ENCODE results near the gene TNNT2. TPM values are rescaled to one million over a fixed set of nuclear protein-coding genes. Genes with fewer than 3 reads are reported as not detected.
A peak's percentile ranks its signal among the peaks of the same experiment; 100 is the strongest.

TNNT2 gene
- total and polyA plus RNA-seq, 2 donors from 2014 or later: 2.1 to 117 TPM

DNA sequence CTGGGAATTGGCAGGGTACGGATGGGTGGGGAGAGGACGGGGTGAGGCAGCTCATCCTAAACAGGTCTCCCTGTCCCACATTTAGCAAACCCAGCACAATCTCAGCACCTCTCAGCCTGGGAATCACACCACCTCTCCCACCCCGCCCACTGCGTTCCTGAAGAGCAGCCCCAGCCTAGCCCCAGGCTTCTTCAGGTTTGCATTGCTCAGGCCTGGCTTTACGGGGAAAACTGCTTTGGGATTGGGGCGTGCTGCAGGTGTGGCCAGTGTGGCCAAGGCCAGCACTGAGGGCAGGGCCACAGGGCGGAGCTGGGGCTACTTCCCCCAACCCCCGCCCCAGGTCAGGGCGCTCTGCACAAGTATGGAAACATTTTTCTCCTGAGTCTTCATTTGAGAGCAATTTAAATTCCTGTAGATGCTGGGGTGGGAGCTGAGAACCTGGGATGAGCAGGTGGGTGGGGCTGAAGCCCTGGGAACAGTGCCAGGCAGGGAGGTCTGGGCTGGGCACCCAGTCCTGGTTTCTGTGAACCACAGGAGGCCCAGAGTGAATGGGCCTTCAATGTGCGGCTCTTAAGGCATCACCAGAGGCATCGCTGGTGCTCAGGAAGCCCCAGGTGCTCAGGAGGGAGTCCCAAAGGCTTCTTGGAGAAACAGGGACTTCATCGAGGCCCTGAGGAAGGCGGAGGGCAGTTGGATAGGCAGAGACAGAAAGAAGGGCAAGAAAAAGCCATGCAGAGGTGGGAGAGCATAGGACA lies 24.1 kb downstream of the TNNT2 start:
- TF ChIP-seq, protein P1, sequence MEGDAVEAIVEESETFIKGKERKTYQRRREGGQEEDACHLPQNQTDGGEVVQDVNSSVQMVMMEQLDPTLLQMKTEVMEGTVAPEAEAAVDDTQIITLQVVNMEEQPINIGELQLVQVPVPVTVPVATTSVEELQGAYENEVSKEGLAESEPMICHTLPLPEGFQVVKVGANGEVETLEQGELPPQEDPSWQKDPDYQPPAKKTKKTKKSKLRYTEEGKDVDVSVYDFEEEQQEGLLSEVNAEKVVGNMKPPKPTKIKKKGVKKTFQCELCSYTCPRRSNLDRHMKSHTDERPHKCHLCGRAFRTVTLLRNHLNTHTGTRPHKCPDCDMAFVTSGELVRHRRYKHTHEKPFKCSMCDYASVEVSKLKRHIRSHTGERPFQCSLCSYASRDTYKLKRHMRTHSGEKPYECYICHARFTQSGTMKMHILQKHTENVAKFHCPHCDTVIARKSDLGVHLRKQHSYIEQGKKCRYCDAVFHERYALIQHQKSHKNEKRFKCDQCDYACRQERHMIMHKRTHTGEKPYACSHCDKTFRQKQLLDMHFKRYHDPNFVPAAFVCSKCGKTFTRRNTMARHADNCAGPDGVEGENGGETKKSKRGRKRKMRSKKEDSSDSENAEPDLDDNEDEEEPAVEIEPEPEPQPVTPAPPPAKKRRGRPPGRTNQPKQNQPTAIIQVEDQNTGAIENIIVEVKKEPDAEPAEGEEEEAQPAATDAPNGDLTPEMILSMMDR (IDR thresholded peaks at IDR 0.05; ENCODE audit: borderline replicate concordance, extremely low read depth, insufficient read depth): no peak
- FAIRE-seq (no peak), DNase-seq (peak in 1 of 5 donors; percentile 20)
- no peak overlapping the region for H3K27ac ChIP-seq (ENCODE audit: low read depth in 2 of 2, low read length in 2 of 2)
- no peak overlapping the region for H3K4me3 ChIP-seq (ENCODE audit: low read length in 3 of 3)
- no peaks in the 10 kb centered on the region for H3K9me3 ChIP-seq (ENCODE audit: control insufficient read depth in 2 of 3, insufficient read depth in 1 of 3, low read length in 3 of 3)
- no peaks in the 10 kb centered on the region for H3K27me3 ChIP-seq (ENCODE audit: control insufficient read depth, insufficient read depth, low read length)
- H3K4me1 ChIP-seq (ENCODE audit: control insufficient read depth in 2 of 3, insufficient read depth in 2 of 3, low read depth in 1 of 3, low read length in 3 of 3): peaks cover 0 to 3% (median 0%) of the 10 kb centered on the region in 3 donors
- H3K9ac ChIP-seq (ENCODE audit: low read length in 3 of 3): no peak overlapping the region
- intact Hi-C loops (cut with DNase I): no loop called here
- H3K36me3 ChIP-seq (ENCODE audit: control insufficient read depth in 2 of 3, insufficient read depth in 3 of 3, low read length in 3 of 3): no peaks in the 10 kb centered on the region

DNA sequence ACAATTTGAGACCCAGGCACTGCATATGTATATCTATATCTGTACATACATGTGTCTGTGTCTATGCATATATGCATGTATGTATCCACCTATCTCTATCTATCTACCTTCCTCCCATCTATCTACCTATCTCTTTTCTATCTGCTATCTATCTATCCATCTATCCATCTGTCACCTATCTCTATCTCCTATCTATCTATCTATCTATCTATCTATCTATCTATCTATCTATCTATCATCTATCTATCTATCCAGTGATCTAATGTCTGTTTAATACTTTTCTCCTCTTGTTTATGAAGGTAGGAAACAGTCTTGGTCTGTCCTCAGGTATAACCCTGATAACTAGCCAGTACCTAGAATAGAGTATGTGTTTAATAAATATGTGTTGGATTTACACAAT lies 25.9 kb downstream of the TNNT2 start:
- no peak overlapping the region for H3K4me3 ChIP-seq (ENCODE audit: low read length in 3 of 3)
- TF ChIP-seq, protein P1 (IDR thresholded peaks at IDR 0.05; ENCODE audit: borderline replicate concordance, extremely low read depth, insufficient read depth): no peak
- no peaks in the 10 kb centered on the region for H3K36me3 ChIP-seq (ENCODE audit: control insufficient read depth in 2 of 3, insufficient read depth in 3 of 3, low read length in 3 of 3)
- H3K9me3 ChIP-seq (ENCODE audit: control insufficient read depth in 2 of 3, insufficient read depth in 1 of 3, low read length in 3 of 3): no peaks in the 10 kb centered on the region
- no peak overlapping the region for H3K27ac ChIP-seq (ENCODE audit: low read depth in 2 of 2, low read length in 2 of 2)
- DNase-seq (no peak), FAIRE-seq (no peak)
- H3K4me1 ChIP-seq (ENCODE audit: control insufficient read depth in 2 of 3, insufficient read depth in 2 of 3, low read depth in 1 of 3, low read length in 3 of 3): no peaks in the 10 kb centered on the region
- no peaks in the 10 kb centered on the region for H3K27me3 ChIP-seq (ENCODE audit: control insufficient read depth, insufficient read depth, low read length)
- H3K9ac ChIP-seq (ENCODE audit: low read length in 3 of 3): no peak overlapping the region
- intact Hi-C loops (cut with DNase I): no loop called here

DNA sequence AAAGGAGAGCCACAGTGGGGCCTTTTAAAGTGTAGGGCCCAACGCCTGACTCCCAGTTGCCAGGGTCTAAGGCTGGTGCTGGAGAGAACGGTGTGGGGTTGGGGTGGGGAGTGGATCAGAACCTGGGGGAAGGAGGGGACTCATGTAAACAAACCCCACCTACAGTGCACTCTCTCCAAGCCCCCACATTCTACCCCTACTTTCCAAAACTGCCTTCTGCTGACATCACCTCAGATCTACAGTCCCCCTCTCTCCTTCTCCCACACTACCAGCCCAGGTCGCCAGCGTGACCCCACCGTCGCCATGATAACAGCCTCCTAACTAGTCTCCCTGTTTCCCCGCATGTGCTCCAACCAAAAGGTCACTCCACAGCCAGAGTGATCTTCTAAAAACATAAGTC lies 26.6 kb downstream of the TNNT2 start:
- DNase-seq (peak in 1 of 5 donors; percentile 8), FAIRE-seq (no peak)
- no peaks in the 10 kb centered on the region for H3K9me3 ChIP-seq (ENCODE audit: control insufficient read depth in 2 of 3, insufficient read depth in 1 of 3, low read length in 3 of 3)
- no peaks in the 10 kb centered on the region for H3K4me1 ChIP-seq (ENCODE audit: control insufficient read depth in 2 of 3, insufficient read depth in 2 of 3, low read depth in 1 of 3, low read length in 3 of 3)
- H3K27ac ChIP-seq (ENCODE audit: low read depth in 2 of 2, low read length in 2 of 2): no peak overlapping the region
- TF ChIP-seq, protein P1 (IDR thresholded peaks at IDR 0.05; ENCODE audit: borderline replicate concordance, extremely low read depth, insufficient read depth): no peak
- no peaks in the 10 kb centered on the region for H3K27me3 ChIP-seq (ENCODE audit: control insufficient read depth, insufficient read depth, low read length)
- H3K9ac ChIP-seq (ENCODE audit: low read length in 3 of 3): no peak overlapping the region
- H3K36me3 ChIP-seq (ENCODE audit: control insufficient read depth in 2 of 3, insufficient read depth in 3 of 3, low read length in 3 of 3): no peaks in the 10 kb centered on the region
- H3K4me3 ChIP-seq (ENCODE audit: low read length in 3 of 3): no peak overlapping the region
- intact Hi-C loops (cut with DNase I): no loop called here

All from kidney (tissue), 14 donors.